ENCODE results near the gene RPS5.
"Not testable (repeated sequence)": the region's sequence is repeated elsewhere in the genome, so short reads cannot be mapped to it uniquely, and the experiment has no call there.

Gene RPS5

GRCh38 chr19:58366585-58367430 is 20.3 kb upstream of the RPS5 start:
- no peak for DNase-seq (ENCODE audit: insufficient read length, low spot score)
- no peak for FAIRE-seq
- TF ChIP-seq POLR2A (IDR thresholded peaks at IDR 0.05; ENCODE audit: low read depth, low read length): no peak

- no peak for TF ChIP-seq POLR2A (IDR thresholded peaks at IDR 0.05; ENCODE audit: low read depth, low read length)
- FAIRE-seq (no peak), DNase-seq (ENCODE audit: insufficient read length, low spot score) (no peak)
Measured at GRCh38 chr19:58367698-58368454, 19.2 kb upstream of the RPS5 start.

GRCh38 chr19:58368561-58369360 is 18.3 kb upstream of the RPS5 start:
- no peak for FAIRE-seq
- TF ChIP-seq POLR2A (IDR thresholded peaks at IDR 0.05; ENCODE audit: low read depth, low read length): no peak
- no peak for DNase-seq (ENCODE audit: insufficient read length, low spot score)

- FAIRE-seq (no peak), DNase-seq (ENCODE audit: insufficient read length, low spot score) (no peak)
- TF ChIP-seq POLR2A (IDR thresholded peaks at IDR 0.05; ENCODE audit: low read depth, low read length): no peak
Measured at GRCh38 chr19:58372311-58373133, 14.5 kb upstream of the RPS5 start.

GRCh38 chr19:58374200-58374599 is 12.9 kb upstream of the RPS5 start:
- TF ChIP-seq POLR2A (IDR thresholded peaks at IDR 0.05; ENCODE audit: low read depth, low read length): no peak
- DNase-seq (ENCODE audit: insufficient read length, low spot score) (no peak), FAIRE-seq (no peak)

- FAIRE-seq: not testable (repeated sequence)
Measured at GRCh38 chr19:58376724-58377123, 10.3 kb upstream of the RPS5 start.

GRCh38 chr19:58379246-58379645 is 7.8 kb upstream of the RPS5 start:
- peak; percentile 7; the same call in 1 of the 2 replicates for TF ChIP-seq POLR2A (IDR thresholded peaks at IDR 0.05; ENCODE audit: low read depth, low read length)
- DNase-seq (ENCODE audit: insufficient read length, low spot score) (no peak), FAIRE-seq (no peak)

More at GRCh38 chr19:58376724-58377123, 10.3 kb upstream of the RPS5 start:
- not testable (repeated sequence) for DNase-seq (ENCODE audit: insufficient read length, low spot score)

GRCh38 chr19:58380037-58380661 is 6.9 kb upstream of the RPS5 start:
- TF ChIP-seq POLR2A (IDR thresholded peaks at IDR 0.05; ENCODE audit: low read depth, low read length): no peak
- FAIRE-seq: no peak
- no peak for DNase-seq (ENCODE audit: insufficient read length, low spot score)

- peak; percentile 99 for DNase-seq (ENCODE audit: insufficient read length, low spot score)
- peak; percentile 83 for TF ChIP-seq POLR2A (IDR thresholded peaks at IDR 0.05; ENCODE audit: low read depth, low read length)
- FAIRE-seq: peak; percentile 53
Measured at GRCh38 chr19:58380662-58381459, 6.2 kb upstream of the RPS5 start, which contains the start of gene ZNF837. TSS of gene ZNF837 (minus strand) at chr19:58381030. CDS start at chr19:58369332, 11,698 bp downstream.

- FAIRE-seq (no peak), DNase-seq (ENCODE audit: insufficient read length, low spot score) (no peak)
- no peak for TF ChIP-seq POLR2A (IDR thresholded peaks at IDR 0.05; ENCODE audit: low read depth, low read length)
Measured at GRCh38 chr19:58381460-58382212, 5.4 kb upstream of the RPS5 start.

- FAIRE-seq: no peak
- no peak for DNase-seq (ENCODE audit: insufficient read length, low spot score)
- TF ChIP-seq POLR2A (IDR thresholded peaks at IDR 0.05; ENCODE audit: low read depth, low read length): no peak
Measured at GRCh38 chr19:58382997-58383603, 4.0 kb upstream of the RPS5 start.

All from H54 (cell line).